GM20000 (cell line): ENCODE results near the gene DGKG.

Source experiments
- DNase-seq: peaks from one replicate; pipeline ENCODE4 v3.0.0; 2012; ENCODE audit warnings: low spot score
- CTCF ChIP-seq: IDR thresholded peaks from 2 replicates; pipeline ENCODE4 v1.5.1; 2012; ENCODE audit warnings: mild to moderate bottlenecking, control low read depth; ENCODE audit errors: extremely low read depth, missing control alignments

DGKG gene

GRCh38 chr3:186318135-186318534, 43.9 kb downstream of the DGKG start:
- TF ChIP-seq CTCF = no peak
- no peak for DNase-seq

- DNase-seq = no peak
- TF ChIP-seq CTCF = no peak
These were observed 44.6 kb downstream of the DGKG start for GRCh38 chr3:186317478-186317877.

- TF ChIP-seq CTCF = no peak
- DNase-seq = no peak
These were observed 45.3 kb downstream of the DGKG start for GRCh38 chr3:186316666-186317260.

- TF ChIP-seq CTCF = no peak
- no peak for DNase-seq
These were observed 46.3 kb downstream of the DGKG start for GRCh38 chr3:186315581-186316354.

GRCh38 chr3:186314896-186315295, 47.1 kb downstream of the DGKG start:
- no peak for DNase-seq
- no peak for TF ChIP-seq CTCF

GRCh38 chr3:186311441-186311840, 50.6 kb downstream of the DGKG start:
- TF ChIP-seq CTCF = no peak
- DNase-seq = no peak

- DNase-seq = no peak
- no peak for TF ChIP-seq CTCF
These were observed 53.5 kb downstream of the DGKG start for GRCh38 chr3:186308549-186308948.
